GM19328 (cell line): ENCODE measurements around the gene ACTN4.

Experiments
- ATAC-seq: cut with Tn5 transposase; IDR thresholded peaks from one replicate; pipeline ENCODE4 v1.9.1; 2021; ENCODE audit warnings: mild to moderate bottlenecking, moderate library complexity; ENCODE audit not compliant: unreplicated experiment

ACTN4 gene

GRCh38 chr19:38693380-38694223 lies 46.2 kb downstream of the ACTN4 start:
- no peak for ATAC-seq

- ATAC-seq: no peak
Observed at GRCh38 chr19:38695317-38695683, 47.9 kb downstream of the ACTN4 start.

GRCh38 chr19:38695832-38696728 lies 48.6 kb downstream of the ACTN4 start:
- ATAC-seq: no peak

- ATAC-seq: no peak
Observed at GRCh38 chr19:38696729-38697055, 49.2 kb downstream of the ACTN4 start.

- no peak for ATAC-seq
Observed at GRCh38 chr19:38697197-38697596, 49.7 kb downstream of the ACTN4 start.

GRCh38 chr19:38697641-38698071 lies 50.2 kb downstream of the ACTN4 start:
- no peak for ATAC-seq

- ATAC-seq: no peak
Observed at GRCh38 chr19:38698225-38699026, 51.0 kb downstream of the ACTN4 start.

GRCh38 chr19:38699027-38699346 lies 51.5 kb downstream of the ACTN4 start:
- no peak for ATAC-seq

GRCh38 chr19:38699647-38700349 lies 52.3 kb downstream of the ACTN4 start:
- no peak for ATAC-seq

- no peak for ATAC-seq
Observed at GRCh38 chr19:38700350-38700901, 53.0 kb downstream of the ACTN4 start.

- no peak for ATAC-seq
Observed at GRCh38 chr19:38700902-38701454, 53.5 kb downstream of the ACTN4 start.

GRCh38 chr19:38701455-38702063 lies 54.1 kb downstream of the ACTN4 start:
- no peak for ATAC-seq

GRCh38 chr19:38702278-38702677 lies 54.8 kb downstream of the ACTN4 start:
- no peak for ATAC-seq

GRCh38 chr19:38703509-38703908 lies 56.1 kb downstream of the ACTN4 start:
- no peak for ATAC-seq

GRCh38 chr19:38704488-38705026 lies 57.1 kb downstream of the ACTN4 start:
- ATAC-seq: no peak

- no peak for ATAC-seq
Observed at GRCh38 chr19:38705197-38706019, 58.0 kb downstream of the ACTN4 start.

GRCh38 chr19:38706792-38707511 lies 59.5 kb downstream of the ACTN4 start:
- no peak for ATAC-seq
